ENCODE measurements around the gene CDC25B.
A peak's percentile ranks its signal among the peaks of the same experiment; 100 is the strongest.
"Not testable (repeated sequence)": the region's sequence is repeated elsewhere in the genome, so short reads cannot be mapped to it uniquely, and the experiment has no call there.

CDC25B gene

GRCh38 chr20:3842348-3842930 is 46.3 kb downstream of the CDC25B start:
- no peak for DNase-seq

GRCh38 chr20:3843490-3843889 is 47.4 kb downstream of the CDC25B start:
- no peak for DNase-seq

- DNase-seq: not testable (repeated sequence)
These were observed 48.0 kb downstream of the CDC25B start for GRCh38 chr20:3843990-3844619.

- DNase-seq: no peak
These were observed 50.2 kb downstream of the CDC25B start for GRCh38 chr20:3846378-3846739.

GRCh38 chr20:3846740-3847428 is 50.8 kb downstream of the CDC25B start, which contains the start of gene MAVS:
Gene MAVS (plus strand): TSS chr20:3846834. CDS start chr20:3854625, 7,791 bp downstream.
- peak; percentile 79 for DNase-seq

GRCh38 chr20:3847429-3847940 is 51.4 kb downstream of the CDC25B start:
- DNase-seq: no peak

GRCh38 chr20:3848565-3848964 is 52.5 kb downstream of the CDC25B start:
- DNase-seq: no peak

GRCh38 chr20:3854462-3854871 is 58.4 kb downstream of the CDC25B start:
- DNase-seq: no peak

All from GDM1 (cell line).